ENCODE measurements around the gene LOXL4. TPM values are rescaled to one million over a fixed set of nuclear protein-coding genes. Genes with fewer than 3 reads are reported as not detected.

Gene LOXL4
- total RNA-seq, 1 donor from 2014 or later, result 0.26 TPM

DNA sequence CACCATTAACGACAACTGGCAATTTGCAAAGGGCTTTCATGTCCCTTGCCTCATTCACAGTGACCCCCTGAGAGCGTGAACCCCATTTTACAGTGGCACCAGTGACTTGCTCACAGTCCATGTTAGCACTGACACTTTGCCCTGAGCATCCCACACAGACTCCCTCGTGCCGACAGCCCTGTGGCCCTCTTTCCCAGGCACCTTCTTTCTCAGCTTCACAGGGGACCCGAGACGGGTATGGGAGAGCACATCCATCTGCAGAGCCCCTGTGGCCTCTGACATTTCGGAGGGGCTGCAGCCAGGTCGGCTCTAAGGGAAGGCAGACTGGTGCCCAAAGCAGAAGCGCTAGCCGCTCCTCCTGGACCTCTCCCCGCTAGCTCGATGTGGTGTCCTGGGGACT, 10.8 kb downstream of the LOXL4 start:
- H3K4me3 ChIP-seq (ENCODE audit: low read depth, low read length), result no peak overlapping the region
- DNase-seq (ENCODE audit: low read depth), result no peak
- no peaks in the 10 kb centered on the region for H3K36me3 ChIP-seq (ENCODE audit: control insufficient read depth, insufficient read depth, low read length)
- TF ChIP-seq, protein P1, sequence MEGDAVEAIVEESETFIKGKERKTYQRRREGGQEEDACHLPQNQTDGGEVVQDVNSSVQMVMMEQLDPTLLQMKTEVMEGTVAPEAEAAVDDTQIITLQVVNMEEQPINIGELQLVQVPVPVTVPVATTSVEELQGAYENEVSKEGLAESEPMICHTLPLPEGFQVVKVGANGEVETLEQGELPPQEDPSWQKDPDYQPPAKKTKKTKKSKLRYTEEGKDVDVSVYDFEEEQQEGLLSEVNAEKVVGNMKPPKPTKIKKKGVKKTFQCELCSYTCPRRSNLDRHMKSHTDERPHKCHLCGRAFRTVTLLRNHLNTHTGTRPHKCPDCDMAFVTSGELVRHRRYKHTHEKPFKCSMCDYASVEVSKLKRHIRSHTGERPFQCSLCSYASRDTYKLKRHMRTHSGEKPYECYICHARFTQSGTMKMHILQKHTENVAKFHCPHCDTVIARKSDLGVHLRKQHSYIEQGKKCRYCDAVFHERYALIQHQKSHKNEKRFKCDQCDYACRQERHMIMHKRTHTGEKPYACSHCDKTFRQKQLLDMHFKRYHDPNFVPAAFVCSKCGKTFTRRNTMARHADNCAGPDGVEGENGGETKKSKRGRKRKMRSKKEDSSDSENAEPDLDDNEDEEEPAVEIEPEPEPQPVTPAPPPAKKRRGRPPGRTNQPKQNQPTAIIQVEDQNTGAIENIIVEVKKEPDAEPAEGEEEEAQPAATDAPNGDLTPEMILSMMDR (IDR thresholded peaks at IDR 0.05; ENCODE audit: insufficient read depth, low read length, severe bottlenecking), result no peak
- no peaks in the 10 kb centered on the region for H3K27me3 ChIP-seq (ENCODE audit: control insufficient read depth, insufficient read depth, low read length)
- no peak for FAIRE-seq

DNA sequence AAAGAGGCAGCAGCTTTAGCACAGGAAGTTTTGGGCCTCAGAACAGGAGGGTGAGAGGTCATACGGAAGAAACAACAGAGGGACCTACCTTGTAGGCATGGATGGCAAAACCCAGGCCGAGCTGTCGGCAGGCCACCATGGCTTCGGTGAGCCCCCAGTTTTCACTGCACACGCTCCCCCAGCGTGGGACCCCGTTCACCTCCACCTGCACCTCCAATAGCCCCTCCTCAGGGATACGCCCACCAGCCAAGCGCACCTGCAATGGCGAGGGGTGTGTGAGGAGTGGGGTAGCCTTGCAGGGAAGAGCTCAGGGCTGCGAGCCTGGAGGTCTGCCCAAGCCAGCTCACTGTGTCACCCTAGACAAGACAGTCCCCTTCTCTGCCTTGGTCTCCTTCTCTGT, 11.3 kb downstream of the LOXL4 start:
- DNase-seq (ENCODE audit: low read depth), result no peak
- Histone ChIP-seq H3K36me3 (ENCODE audit: control insufficient read depth, insufficient read depth, low read length) (no peaks in the 10 kb centered on the region), H3K4me3 (ENCODE audit: low read depth, low read length) (no peak overlapping the region), H3K27me3 (ENCODE audit: control insufficient read depth, insufficient read depth, low read length) (no peaks in the 10 kb centered on the region)
- TF ChIP-seq, protein P1 (IDR thresholded peaks at IDR 0.05; ENCODE audit: insufficient read depth, low read length, severe bottlenecking), result no peak
- FAIRE-seq, result no peak

DNA sequence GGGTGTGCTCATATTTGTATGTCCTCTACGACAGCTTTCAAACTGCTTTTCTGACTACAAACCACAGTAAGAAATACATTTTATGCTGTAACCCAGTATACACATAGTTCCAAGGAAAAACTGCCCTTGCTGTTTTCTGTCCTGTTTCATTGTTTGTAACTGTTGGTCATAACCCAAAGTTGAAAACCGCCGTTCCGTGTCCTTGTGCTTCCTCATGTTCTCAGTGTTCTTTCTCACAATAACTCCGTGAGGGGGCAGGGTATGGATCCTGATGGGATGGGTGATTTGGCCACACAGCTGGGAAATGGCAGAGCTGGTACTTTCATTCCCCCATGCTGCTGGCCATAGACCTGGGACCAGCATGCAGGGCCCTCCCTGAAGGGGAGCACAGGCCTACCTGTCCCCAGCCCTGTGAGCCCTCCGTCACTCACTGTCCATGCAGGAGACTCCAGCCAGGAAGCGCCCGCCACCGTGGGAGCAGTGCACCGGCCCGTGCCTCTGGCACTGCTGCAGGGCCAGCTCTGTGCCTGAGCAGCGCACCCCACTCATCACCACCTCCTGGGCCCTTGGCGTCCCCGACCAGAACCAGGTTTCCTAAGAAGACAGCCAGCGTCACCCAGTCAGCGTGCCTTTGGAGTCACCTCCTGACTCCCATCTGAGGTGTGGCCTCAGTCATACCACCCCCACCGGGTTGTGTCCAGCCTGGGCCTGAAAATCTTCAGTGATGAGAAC, 12.7 kb downstream of the LOXL4 start:
- H3K36me3 ChIP-seq (ENCODE audit: control insufficient read depth, insufficient read depth, low read length), result no peaks in the 10 kb centered on the region
- no peak overlapping the region for H3K4me3 ChIP-seq (ENCODE audit: low read depth, low read length)
- TF ChIP-seq, protein P1 (IDR thresholded peaks at IDR 0.05; ENCODE audit: insufficient read depth, low read length, severe bottlenecking), result no peak
- FAIRE-seq (no peak), DNase-seq (ENCODE audit: low read depth) (no peak)
- no peaks in the 10 kb centered on the region for H3K27me3 ChIP-seq (ENCODE audit: control insufficient read depth, insufficient read depth, low read length)

DNA sequence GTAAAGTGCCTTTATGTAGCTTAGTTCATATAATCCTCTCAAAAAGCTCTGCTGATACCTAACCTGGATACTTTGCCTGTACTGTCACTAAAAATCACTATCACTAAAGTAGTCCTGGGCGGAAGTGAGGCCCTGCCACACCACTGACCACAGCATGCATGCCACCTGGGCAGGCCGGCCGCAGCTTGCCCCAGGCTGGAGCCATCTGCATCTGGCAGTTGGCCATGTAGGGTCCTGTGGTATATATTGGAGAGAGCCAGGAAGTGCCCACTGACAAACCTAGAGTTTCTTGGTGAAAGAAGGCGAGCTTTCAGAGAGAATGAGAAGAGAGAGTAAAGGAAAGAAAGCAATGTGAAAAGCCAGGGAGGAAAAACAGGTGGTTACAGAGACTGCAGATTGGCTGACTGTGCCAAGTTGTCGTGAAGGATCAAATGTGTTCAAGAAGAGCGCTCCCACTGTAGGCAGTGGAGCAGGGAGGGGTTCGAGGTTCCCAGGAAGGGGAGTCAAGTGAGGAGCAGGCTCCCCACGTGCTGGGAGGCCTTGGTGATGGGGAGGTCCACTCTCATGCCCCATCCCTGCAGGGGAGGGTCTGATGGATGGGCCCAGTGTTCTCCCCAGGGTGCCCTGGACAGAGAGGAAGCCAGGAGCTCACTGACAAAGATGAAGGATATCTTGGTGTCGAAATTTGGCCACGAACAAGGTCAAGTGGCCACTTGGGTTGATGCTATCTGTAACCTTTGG, 13.6 kb downstream of the LOXL4 start:
- Histone ChIP-seq H3K36me3 (ENCODE audit: control insufficient read depth, insufficient read depth, low read length) (no peaks in the 10 kb centered on the region), H3K4me3 (ENCODE audit: low read depth, low read length) (no peak overlapping the region), H3K27me3 (ENCODE audit: control insufficient read depth, insufficient read depth, low read length) (no peaks in the 10 kb centered on the region)
- FAIRE-seq (no peak), DNase-seq (ENCODE audit: low read depth) (no peak)
- TF ChIP-seq, protein P1 (IDR thresholded peaks at IDR 0.05; ENCODE audit: insufficient read depth, low read length, severe bottlenecking), result no peak

DNA sequence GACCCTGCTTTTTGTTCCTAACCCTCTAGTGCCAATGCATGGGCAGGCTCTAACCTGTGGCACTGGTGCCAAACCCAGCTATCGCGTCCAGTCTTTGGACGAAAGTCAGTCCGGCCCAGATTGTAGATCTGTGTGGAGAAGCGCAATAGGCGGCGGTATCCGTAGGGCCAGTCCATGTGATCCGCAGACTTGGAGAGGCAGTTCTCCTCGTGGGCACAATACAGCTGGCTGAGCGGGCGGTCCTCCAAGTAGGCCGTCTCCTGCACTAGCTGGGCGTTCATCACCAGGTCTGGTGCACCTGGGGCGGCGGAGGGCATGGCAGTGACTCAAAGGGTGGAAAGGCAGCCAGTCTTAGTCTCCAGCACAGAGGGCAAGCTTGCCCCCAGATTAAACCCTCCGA, 14.5 kb downstream of the LOXL4 start:
- no peak overlapping the region for H3K4me3 ChIP-seq (ENCODE audit: low read depth, low read length)
- TF ChIP-seq, protein P1 (IDR thresholded peaks at IDR 0.05; ENCODE audit: insufficient read depth, low read length, severe bottlenecking), result no peak
- no peaks in the 10 kb centered on the region for H3K27me3 ChIP-seq (ENCODE audit: control insufficient read depth, insufficient read depth, low read length)
- H3K36me3 ChIP-seq (ENCODE audit: control insufficient read depth, insufficient read depth, low read length), result no peaks in the 10 kb centered on the region
- DNase-seq (ENCODE audit: low read depth) (no peak), FAIRE-seq (no peak)
